Loucy (cell line): ENCODE measurements around the gene POP4.

ENCODE experiments used
- H2AFZ ChIP-seq: fragments of 200-600 bp; sonication (generic); 2 replicates; pipeline ENCODE4 v1.6.0; 2016; ENCODE audit warnings: antibody characterized with exemption, mild to moderate bottlenecking, low read length, moderate library complexity
- H3F3A ChIP-seq: fragments of 200-600 bp; 2 replicates; pipeline ENCODE4 v1.6.0; 2016; ENCODE audit warnings: antibody characterized with exemption, low read depth, mild to moderate bottlenecking
- H3K27me3 ChIP-seq: fragments of 200-600 bp; sonication (generic); 2 replicates; pipeline ENCODE4 v1.6.1; 2014; ENCODE audit warnings: low read length, mild to moderate bottlenecking; ENCODE audit not compliant: insufficient read depth, poor library complexity, severe bottlenecking
- H3K36me3 ChIP-seq: fragments of 200-600 bp; sonication (generic); 2 replicates; pipeline ENCODE4 v1.6.1; 2016; ENCODE audit warnings: low read length; ENCODE audit not compliant: insufficient read depth
- H3K4me1 ChIP-seq: fragments of 200-600 bp; sonication (generic); 2 replicates; pipeline ENCODE4 v1.5.1; 2014; ENCODE audit warnings: low read length, mild to moderate bottlenecking; ENCODE audit not compliant: insufficient read depth, poor library complexity, severe bottlenecking
- H3K4me2 ChIP-seq: fragments of 200-600 bp; sonication (generic); 2 replicates; pipeline ENCODE4 v1.6.0; 2014; ENCODE audit warnings: antibody characterized with exemption, low read length, low read depth, mild to moderate bottlenecking; ENCODE audit not compliant: poor library complexity, severe bottlenecking
- H3K4me3 ChIP-seq: fragments of 200-600 bp; sonication (generic); 2 replicates; pipeline ENCODE4 v1.5.1; 2014; ENCODE audit warnings: low read length, mild to moderate bottlenecking, mixed read lengths; ENCODE audit not compliant: poor library complexity, severe bottlenecking
- H3K79me2 ChIP-seq: fragments of 200-600 bp; sonication (generic); 2 replicates; pipeline ENCODE4 v1.6.1; 2014; ENCODE audit warnings: low read length; ENCODE audit not compliant: insufficient read depth
- H3K9ac ChIP-seq: fragments of 200-600 bp; sonication (generic); 2 replicates; pipeline ENCODE4 v1.6.0; 2014; ENCODE audit warnings: mild to moderate bottlenecking, low read depth, low read length, moderate library complexity; ENCODE audit not compliant: poor library complexity, severe bottlenecking
- H3K9me2 ChIP-seq: fragments of 200-600 bp; sonication (generic); replicated peaks from 2 replicates; pipeline ENCODE4 v1.6.1; 2016; ENCODE audit warnings: low read depth, low read length, mixed read lengths
- H3K9me3 ChIP-seq: fragments of 200-600 bp; sonication (generic); 2 replicates; pipeline ENCODE4 v1.6.1; 2014; ENCODE audit warnings: mild to moderate bottlenecking, antibody characterized with exemption, low read length, low read depth; ENCODE audit not compliant: insufficient read depth
- H4K20me1 ChIP-seq: fragments of 200-600 bp; sonication (generic); 2 replicates; pipeline ENCODE4 v1.6.0; 2014; ENCODE audit warnings: antibody characterized with exemption, low read length, mild to moderate bottlenecking; ENCODE audit not compliant: insufficient read depth, poor library complexity, severe bottlenecking
- EZH2phosphoT487 ChIP-seq: fragments of 200-600 bp; IDR thresholded peaks from 2 replicates; pipeline ENCODE4 v1.6.1; 2018; ENCODE audit warnings: antibody characterized with exemption, mild to moderate bottlenecking, moderate library complexity, borderline replicate concordance
- TF ChIP-seq, protein P1 (sequence below): fragments of 200-600 bp; sonication (generic); conservative IDR thresholded peaks from 2 replicates; pipeline ENCODE4 v1.5.1; 2014; ENCODE audit warnings: mild to moderate bottlenecking, antibody characterized with exemption, low read length

Gene POP4

DNA sequence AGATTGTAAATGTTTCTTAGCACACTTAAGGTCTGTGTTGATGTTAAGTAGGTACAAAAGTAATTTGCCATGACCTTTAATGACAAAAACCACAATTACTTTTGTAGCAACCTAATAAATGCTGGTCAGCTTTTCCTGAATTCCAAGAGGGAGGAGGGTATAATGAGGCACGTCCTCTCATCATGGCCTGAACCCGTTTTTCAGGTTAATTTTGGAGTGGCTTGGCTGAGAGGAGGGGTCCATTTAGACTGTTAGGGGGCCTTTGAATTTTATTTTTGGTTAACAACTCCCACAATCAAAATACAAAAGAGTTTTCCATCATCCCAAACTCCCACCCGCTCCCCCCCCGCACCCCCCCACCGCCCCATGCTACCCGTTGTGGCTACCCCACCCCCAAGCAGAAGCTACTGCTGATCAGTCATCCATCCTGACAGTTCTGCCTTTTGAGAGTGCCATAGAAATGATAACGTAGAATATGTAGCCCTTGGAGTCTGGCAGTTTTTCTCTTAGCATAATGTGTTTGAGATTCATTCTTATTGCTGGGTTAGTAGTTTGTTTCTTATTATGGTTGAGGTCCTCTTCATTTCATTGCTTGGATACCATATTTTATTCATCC lies 44.8 kb downstream of the POP4 start:
- Histone ChIP-seq H3K9me2 (no peaks in the 10 kb centered on the region), H3K36me3 (no peaks in the 10 kb centered on the region), H3K27me3 (no peaks in the 10 kb centered on the region), H3K9me3 (no peaks in the 10 kb centered on the region), H3K4me1 (peaks cover 5% of the 10 kb centered on the region), H4K20me1 (no peaks in the 10 kb centered on the region), H3K9ac (no peak overlapping the region), H3K4me2 (no peak overlapping the region), H3K4me3 (no peak overlapping the region), H2AFZ (no peak overlapping the region), H3F3A (no peaks in the 10 kb centered on the region), H3K79me2 (no peaks in the 10 kb centered on the region)
- TF ChIP-seq, protein P1, sequence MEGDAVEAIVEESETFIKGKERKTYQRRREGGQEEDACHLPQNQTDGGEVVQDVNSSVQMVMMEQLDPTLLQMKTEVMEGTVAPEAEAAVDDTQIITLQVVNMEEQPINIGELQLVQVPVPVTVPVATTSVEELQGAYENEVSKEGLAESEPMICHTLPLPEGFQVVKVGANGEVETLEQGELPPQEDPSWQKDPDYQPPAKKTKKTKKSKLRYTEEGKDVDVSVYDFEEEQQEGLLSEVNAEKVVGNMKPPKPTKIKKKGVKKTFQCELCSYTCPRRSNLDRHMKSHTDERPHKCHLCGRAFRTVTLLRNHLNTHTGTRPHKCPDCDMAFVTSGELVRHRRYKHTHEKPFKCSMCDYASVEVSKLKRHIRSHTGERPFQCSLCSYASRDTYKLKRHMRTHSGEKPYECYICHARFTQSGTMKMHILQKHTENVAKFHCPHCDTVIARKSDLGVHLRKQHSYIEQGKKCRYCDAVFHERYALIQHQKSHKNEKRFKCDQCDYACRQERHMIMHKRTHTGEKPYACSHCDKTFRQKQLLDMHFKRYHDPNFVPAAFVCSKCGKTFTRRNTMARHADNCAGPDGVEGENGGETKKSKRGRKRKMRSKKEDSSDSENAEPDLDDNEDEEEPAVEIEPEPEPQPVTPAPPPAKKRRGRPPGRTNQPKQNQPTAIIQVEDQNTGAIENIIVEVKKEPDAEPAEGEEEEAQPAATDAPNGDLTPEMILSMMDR: no peak
- TF ChIP-seq EZH2phosphoT487: no peak

DNA sequence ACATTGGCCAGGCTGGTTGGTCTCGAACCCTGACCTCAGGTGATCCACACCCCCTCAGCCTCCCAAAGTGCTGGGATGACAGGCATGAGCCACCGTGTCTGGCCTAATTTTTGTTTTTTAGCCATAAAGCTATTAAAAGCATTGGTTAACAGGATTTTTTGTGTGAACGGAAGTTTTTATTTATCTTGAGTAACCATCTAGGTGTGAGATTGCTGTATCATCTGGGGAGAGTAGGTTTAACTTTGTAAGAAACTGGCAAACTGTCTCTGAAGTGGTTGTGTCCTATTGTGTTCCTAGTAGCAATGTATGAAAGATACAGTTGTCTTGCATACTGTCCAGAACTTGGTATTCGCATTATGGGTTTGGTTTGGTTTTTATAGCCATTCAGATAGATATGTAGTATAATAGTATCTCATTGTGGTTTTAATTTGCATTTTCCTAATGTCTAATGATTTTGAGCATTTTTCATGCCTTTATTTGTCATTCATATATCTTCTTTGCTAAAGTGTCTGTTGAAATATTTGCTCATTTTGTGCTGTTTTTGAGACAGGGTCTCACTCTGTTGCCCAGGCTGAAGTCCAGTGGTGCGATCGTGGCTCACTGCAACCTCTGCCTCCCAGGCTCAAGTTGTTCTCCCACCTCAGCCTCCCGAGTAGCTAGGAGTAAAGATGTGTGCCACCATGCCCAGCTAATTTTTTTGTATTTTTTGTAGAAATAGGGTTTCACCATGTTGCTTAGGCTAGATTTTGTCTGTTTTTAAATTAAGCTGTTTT lies 45.7 kb downstream of the POP4 start:
- H3K27me3 ChIP-seq: no peaks in the 10 kb centered on the region
- H3K4me2 ChIP-seq: no peak overlapping the region
- no peak overlapping the region for H3K4me3 ChIP-seq
- no peaks in the 10 kb centered on the region for H4K20me1 ChIP-seq
- H3K4me1 ChIP-seq: no peaks in the 10 kb centered on the region
- no peaks in the 10 kb centered on the region for H3K9me3 ChIP-seq
- no peaks in the 10 kb centered on the region for H3K9me2 ChIP-seq
- H3K36me3 ChIP-seq: no peaks in the 10 kb centered on the region
- no peak for TF ChIP-seq EZH2phosphoT487
- TF ChIP-seq, protein P1: no peak
- H3K79me2 ChIP-seq: no peaks in the 10 kb centered on the region
- no peak overlapping the region for H3K9ac ChIP-seq
- H2AFZ ChIP-seq: no peak overlapping the region
- no peaks in the 10 kb centered on the region for H3F3A ChIP-seq

DNA sequence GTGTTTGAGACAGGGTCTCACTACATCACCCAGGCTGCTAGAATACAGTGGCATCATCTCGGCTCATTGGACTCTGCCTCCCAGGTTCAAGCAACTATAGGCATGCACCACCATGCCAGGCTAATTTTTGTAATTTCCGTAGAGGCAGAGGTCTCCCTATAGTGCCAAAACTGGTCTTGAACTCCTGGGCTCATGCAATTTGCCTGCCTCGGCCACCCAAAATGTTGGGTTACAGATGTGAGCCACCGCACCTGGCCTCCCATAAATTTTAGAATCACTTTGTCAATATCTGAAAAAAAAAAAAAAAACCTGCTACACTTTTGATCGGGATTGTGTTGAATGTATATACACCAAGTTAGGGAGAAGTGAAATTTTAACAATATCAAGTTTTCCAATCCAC lies 47.3 kb downstream of the POP4 start:
- Histone ChIP-seq H3K9me3 (no peaks in the 10 kb centered on the region), H3K79me2 (no peaks in the 10 kb centered on the region), H3K4me2 (no peak overlapping the region), H3K27me3 (no peaks in the 10 kb centered on the region), H2AFZ (no peak overlapping the region), H3F3A (no peaks in the 10 kb centered on the region), H3K4me1 (no peaks in the 10 kb centered on the region), H3K36me3 (no peaks in the 10 kb centered on the region), H4K20me1 (no peaks in the 10 kb centered on the region), H3K9ac (no peak overlapping the region), H3K4me3 (no peak overlapping the region), H3K9me2 (no peaks in the 10 kb centered on the region)
- TF ChIP-seq, protein P1: no peak
- TF ChIP-seq EZH2phosphoT487: no peak
